Ovary (tissue), 9 donors: Measurements from ENCODE around the gene FARS2. TPM values are rescaled to one million over a fixed set of nuclear protein-coding genes. Genes with fewer than 3 reads are reported as not detected.

Experiments used
- DNase-seq, 5 donors: peaks; one replicate each; pipeline ENCODE4 v3.0.0-alpha.2; 2019 to 2020
- H3K27ac ChIP-seq, 2 donors: fragments of 200-600 bp; one replicate each; pipeline versions ENCODE4 v1.5.1 to v1.8.0; 2019 to 2022
- H3K27me3 ChIP-seq: fragments of 200-600 bp; one replicate; pipeline ENCODE4 v1.8.0; 2022
- H3K36me3 ChIP-seq: fragments of 200-600 bp; sonication (generic); one replicate; pipeline ENCODE4 v1.5.1; 2019
- H3K4me1 ChIP-seq: one replicate; pipeline ENCODE4 v1.8.1; 2013; ENCODE audit warnings: mild to moderate bottlenecking, moderate library complexity; ENCODE audit not compliant: insufficient read depth
- H3K4me3 ChIP-seq: fragments of 200-600 bp; sonication (generic); one replicate; pipeline ENCODE4 v1.5.1; 2017
- H3K9me3 ChIP-seq, 2 donors: fragments of 200-600 bp in 1 of 2; sonication (generic) in 1 of 2; one replicate each; pipeline versions ENCODE4 v1.5.1 to v1.8.1; 2013 to 2019; ENCODE audit warnings: mild to moderate bottlenecking in 1 of 2, moderate library complexity in 1 of 2
- EP300 ChIP-seq: sonication (generic); formaldehyde crosslinking; IDR thresholded peaks from one replicate; pipeline ENCODE4 v1.6.1; 2017; ENCODE audit warnings: antibody characterized with exemption
- POLR2A ChIP-seq: fragments of 450-650 bp; IDR thresholded peaks from one replicate; pipeline ENCODE4 v1.6.1; 2017; ENCODE audit warnings: antibody characterized with exemption, mild to moderate bottlenecking, moderate library complexity
- WGBS, 3 donors: extraction: QIAGEN DNeasy Blood & Tissue Kit in 1 of 3; methylation state at CpG; one replicate each; pipeline versions ENCODE4 v1.1.5 to v1.1.7; 2013 to 2017; 5-methylcytosine and 5-hydroxymethylcytosine counted together
- intact Hi-C, 4 donors: fragments of 100-400 bp; cut with DNase I; formaldehyde crosslinking; loops; one replicate each; pipeline versions ENCODE4 v1.11.0 to v1.15.1; 2022 to 2023
- polyA plus RNA-seq, 2 donors: library from polyadenylated mRNA; stranded (reverse); fragments of 200-250 nt in 1 of 2; fragments of 350-450 nt in 1 of 2; fragmentation: Illumina TruSeq in 1 of 2; extraction: RNeasy Lipid Tissue Mini Kit (QIAGEN cat#74804) in 1 of 2; gene quantifications; one replicate each; pipeline ENCODE4 v1.2.3, GENCODE V29; 2013 to 2014
- total RNA-seq, 7 donors: library from RNA; depleted of rRNA in 2 of 7; stranded (reverse); fragments of >200 nt in 2 of 7; fragmentation: NEBNext Ultra II Directional in 3 of 7; extraction: Animal tissue kit (Norgen Biotek cat#: 25700) in 3 of 7; gene quantifications; one replicate each; pipeline versions ENCODE4 v1.1.0 to v1.2.4, GENCODE V29; 2016 to 2023
- TF ChIP-seq, protein P1 (sequence below), 3 donors: fragments of 450-650 bp in 2 of 3; fragments of 200-600 bp in 1 of 3; IDR thresholded peaks; one replicate each; pipeline versions ENCODE4 v1.5.1 to v1.8.0; 2016 to 2022; ENCODE audit warnings: antibody characterized with exemption in 3 of 3, mild to moderate bottlenecking in 1 of 3
- donor health status: DM: no; HTN: no; CAD: no; lungs with moderate emphysema.
- donor health status: DM: no; HTN: no; CAD: no.
- donor health status: Bipolar disorder and iron deficiency.
- donor health status: DM: yes; HTN: yes; CAD: no.
- donor health status: DM: no; HTN: no; CAD: no.
- donor health status: DM: yes; HTN: yes; CAD: no.

Gene FARS2
- total and polyA plus RNA-seq, 9 donors = 9.2 to 17.5 (median 11.0) TPM

DNA sequence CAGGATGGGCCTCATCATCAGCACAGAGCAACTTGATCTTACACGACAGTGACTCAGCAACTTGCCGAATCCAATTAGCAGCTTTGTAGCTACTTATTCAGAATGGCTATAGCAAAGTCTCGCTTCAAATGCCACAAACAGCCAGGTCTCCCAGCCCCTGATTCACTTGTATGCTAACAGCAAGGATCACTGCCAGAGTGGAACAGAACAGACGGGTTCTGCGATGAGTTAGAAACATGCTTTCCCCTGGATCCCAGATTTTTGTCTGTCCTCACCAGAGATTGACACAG, 491.0 kb downstream of the FARS2 start:
- no peaks in the 10 kb centered on the region for H3K9me3 ChIP-seq
- H3K36me3 ChIP-seq = no peaks in the 10 kb centered on the region
- TF ChIP-seq POLR2A = no peak
- TF ChIP-seq, protein P1, sequence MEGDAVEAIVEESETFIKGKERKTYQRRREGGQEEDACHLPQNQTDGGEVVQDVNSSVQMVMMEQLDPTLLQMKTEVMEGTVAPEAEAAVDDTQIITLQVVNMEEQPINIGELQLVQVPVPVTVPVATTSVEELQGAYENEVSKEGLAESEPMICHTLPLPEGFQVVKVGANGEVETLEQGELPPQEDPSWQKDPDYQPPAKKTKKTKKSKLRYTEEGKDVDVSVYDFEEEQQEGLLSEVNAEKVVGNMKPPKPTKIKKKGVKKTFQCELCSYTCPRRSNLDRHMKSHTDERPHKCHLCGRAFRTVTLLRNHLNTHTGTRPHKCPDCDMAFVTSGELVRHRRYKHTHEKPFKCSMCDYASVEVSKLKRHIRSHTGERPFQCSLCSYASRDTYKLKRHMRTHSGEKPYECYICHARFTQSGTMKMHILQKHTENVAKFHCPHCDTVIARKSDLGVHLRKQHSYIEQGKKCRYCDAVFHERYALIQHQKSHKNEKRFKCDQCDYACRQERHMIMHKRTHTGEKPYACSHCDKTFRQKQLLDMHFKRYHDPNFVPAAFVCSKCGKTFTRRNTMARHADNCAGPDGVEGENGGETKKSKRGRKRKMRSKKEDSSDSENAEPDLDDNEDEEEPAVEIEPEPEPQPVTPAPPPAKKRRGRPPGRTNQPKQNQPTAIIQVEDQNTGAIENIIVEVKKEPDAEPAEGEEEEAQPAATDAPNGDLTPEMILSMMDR (IDR thresholded peaks at IDR 0.05) = no peak
- TF ChIP-seq EP300 = no peak
- intact Hi-C loops = no loop called here
- H3K27me3 ChIP-seq = no peaks in the 10 kb centered on the region
- DNase-seq = no peak
- no peak overlapping the region for H3K4me3 ChIP-seq
- H3K27ac ChIP-seq = no peak overlapping the region
- no peaks in the 10 kb centered on the region for H3K4me1 ChIP-seq
- WGBS, 3 donors = 63 to 69% (median 67%) methylated on average over 5 of the region's 5 CpGs

DNA sequence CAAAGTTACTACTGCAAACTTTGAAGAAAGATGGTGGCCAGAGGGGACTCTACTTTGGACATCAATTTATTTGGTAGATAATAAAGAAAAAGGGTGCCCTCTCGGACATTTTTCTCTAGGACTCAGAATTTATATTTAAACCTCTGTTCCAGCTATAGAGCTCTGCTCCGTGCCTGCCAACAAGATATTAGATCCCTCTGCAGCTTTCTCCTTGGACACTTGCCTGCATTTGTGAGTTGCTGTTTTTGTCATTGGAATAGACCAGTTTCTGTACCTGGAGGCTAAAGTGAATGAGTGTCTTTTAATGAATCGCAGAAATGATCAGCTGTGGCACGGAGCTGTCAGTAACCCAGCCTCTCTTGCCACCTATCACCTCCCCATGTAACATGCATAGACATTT, 491.9 kb downstream of the FARS2 start:
- H3K36me3 ChIP-seq = no peaks in the 10 kb centered on the region
- no peaks in the 10 kb centered on the region for H3K9me3 ChIP-seq
- no peak for DNase-seq
- no peak overlapping the region for H3K4me3 ChIP-seq
- H3K27ac ChIP-seq = no peak overlapping the region
- H3K4me1 ChIP-seq = no peaks in the 10 kb centered on the region
- WGBS, 3 donors = 96% methylated on average over 4 of the region's 4 CpGs
- intact Hi-C loops = no loop called here
- H3K27me3 ChIP-seq = no peaks in the 10 kb centered on the region
- TF ChIP-seq, protein P1 (IDR thresholded peaks at IDR 0.05) = no peak

DNA sequence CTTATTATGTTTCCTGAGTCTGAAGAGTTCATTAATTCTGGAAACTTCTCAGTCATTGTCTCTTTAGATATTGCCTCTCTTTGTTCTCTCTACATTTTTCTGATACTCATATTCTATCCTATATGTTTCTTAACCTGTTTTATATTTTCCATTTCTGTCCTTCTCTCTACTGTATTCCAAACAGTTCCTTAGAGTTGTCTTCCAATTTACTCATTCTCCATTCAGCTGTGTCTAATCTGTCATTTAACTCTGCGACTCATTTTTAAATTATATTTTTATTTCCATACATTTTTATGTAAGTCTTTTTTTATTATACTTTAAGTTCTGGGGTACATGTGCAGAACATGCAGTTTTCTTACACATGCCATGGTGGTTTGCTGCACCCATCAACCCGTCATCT, 493.6 kb downstream of the FARS2 start:
- intact Hi-C loops = no loop called here
- Histone ChIP-seq H3K9me3 (no peaks in the 10 kb centered on the region), H3K27me3 (no peaks in the 10 kb centered on the region), H3K4me1 (no peaks in the 10 kb centered on the region), H3K4me3 (no peak overlapping the region), H3K27ac (no peak overlapping the region), H3K36me3 (no peaks in the 10 kb centered on the region)
- no peak for DNase-seq
- TF ChIP-seq POLR2A (no peak), EP300 (no peak)
- TF ChIP-seq, protein P1 (IDR thresholded peaks at IDR 0.05) = no peak
- WGBS, 3 donors = 97 to 99% (median 97%) methylated on average over 2 of the region's 2 CpGs

DNA sequence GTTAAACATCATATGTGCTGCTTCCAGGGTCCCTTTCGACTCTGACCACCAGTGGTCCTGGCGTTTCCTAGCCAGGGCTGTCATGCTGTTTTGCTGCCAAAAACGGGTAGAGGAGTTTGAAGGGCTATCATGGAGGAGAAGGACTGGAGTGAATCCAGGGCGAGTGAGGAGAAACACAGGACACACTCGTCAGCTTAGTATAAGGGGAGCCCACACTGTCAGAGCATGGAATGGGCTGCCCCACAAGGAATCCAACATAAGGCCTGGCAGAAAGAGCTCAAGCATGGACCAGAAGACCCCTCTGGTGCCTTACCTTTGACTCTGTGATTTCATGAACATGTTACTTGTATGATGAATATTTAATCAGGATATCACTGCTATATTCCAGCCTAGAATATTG, 498.3 kb downstream of the FARS2 start:
- intact Hi-C loops = no loop called here
- Histone ChIP-seq H3K27ac (no peak overlapping the region), H3K9me3 (no peaks in the 10 kb centered on the region), H3K36me3 (no peaks in the 10 kb centered on the region), H3K4me1 (no peaks in the 10 kb centered on the region), H3K4me3 (no peak overlapping the region), H3K27me3 (no peaks in the 10 kb centered on the region)
- no peak for DNase-seq
- WGBS, 3 donors = 87 to 93% (median 90%) methylated on average over 5 of the region's 5 CpGs
- TF ChIP-seq EP300 (no peak), POLR2A (no peak)
- TF ChIP-seq, protein P1 (IDR thresholded peaks at IDR 0.05) = no peak

DNA sequence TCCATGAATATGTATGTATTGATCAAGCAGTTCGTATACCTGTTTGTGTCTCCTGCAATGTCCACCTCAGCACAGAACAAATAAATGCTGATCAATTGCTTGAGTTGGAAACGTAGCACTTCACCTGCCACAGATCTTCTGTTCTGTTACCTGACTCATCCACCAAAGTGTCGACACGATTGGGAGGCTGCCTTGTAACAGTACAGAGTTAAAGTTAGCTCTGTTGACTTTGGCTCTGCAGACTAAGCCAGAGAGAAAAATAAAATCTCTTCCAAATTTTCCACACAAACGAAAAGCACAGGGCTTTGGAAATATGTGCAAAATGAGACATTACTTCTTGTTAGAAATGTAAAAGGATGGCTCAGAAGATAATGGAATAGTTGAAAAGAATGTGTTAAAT, 500.1 kb downstream of the FARS2 start:
- Histone ChIP-seq H3K27me3 (no peaks in the 10 kb centered on the region), H3K36me3 (no peaks in the 10 kb centered on the region), H3K9me3 (no peaks in the 10 kb centered on the region), H3K4me1 (no peaks in the 10 kb centered on the region), H3K4me3 (no peak overlapping the region), H3K27ac (no peak overlapping the region)
- intact Hi-C loops = no loop called here
- TF ChIP-seq EP300 (no peak), POLR2A (no peak)
- TF ChIP-seq, protein P1 (IDR thresholded peaks at IDR 0.05) = no peak
- DNase-seq = no peak
- 22 to 34% (median 28%) methylated on average over 5 of the region's 5 CpGs for whole genome bisulfite sequencing, 3 donors
